ENCODE measurements around the gene JPH3.

The JPH3 gene

DNA sequence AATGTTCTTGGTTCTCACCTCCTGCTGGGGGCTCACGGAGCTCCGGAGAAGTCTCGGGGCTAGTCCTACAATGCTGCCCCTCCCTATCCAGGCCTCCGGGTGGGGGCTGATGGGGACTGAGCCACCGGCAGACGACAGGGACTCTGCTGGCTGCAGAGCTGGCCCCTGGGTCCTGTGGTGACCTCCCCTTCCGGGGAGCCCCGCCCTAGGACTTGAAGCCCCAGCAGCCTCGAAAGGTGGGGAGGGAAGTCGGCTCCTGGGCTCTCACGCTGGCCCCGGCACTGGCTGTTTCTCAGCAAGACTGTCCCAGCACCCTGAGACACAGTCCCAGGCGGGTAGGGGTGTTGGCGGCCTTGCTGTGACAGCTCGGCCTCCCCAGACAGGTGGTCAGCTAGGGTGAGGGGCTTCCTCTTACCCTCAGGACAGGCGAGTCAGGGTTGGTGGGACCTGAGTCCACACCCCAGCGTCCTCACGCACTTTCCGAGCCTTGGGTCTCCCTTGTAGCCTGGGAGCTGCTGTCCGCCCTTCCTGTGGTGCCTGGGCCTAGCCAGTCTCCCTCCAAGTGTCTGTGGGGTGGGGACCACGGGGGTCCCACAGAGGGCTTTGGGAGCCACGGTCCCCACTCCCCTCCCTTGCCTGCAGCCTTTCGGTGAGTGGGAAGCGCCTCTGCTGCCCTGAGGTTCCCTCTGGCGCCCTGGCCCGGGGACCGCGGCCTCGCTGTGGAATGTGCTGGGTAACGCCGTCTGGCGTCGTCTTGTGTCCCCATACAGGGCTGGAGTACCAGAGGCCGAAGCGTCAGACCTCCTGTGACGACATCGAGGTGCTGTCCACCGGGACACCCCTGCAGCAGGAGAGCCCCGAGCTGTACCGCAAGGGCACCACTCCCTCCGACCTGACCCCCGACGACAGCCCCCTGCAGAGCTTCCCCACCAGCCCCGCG lies 86.8 kb downstream of the JPH3 start:
- TF ChIP-seq GATA3 (IDR thresholded peaks at IDR 0.05; ENCODE audit: low read depth, low read length) (no peak), GATA2 (IDR thresholded peaks at IDR 0.05; ENCODE audit: low read depth, low read length) (no peak)

GRCh38 chr16:87689956-87690465 lies 87.7 kb downstream of the JPH3 start:
- TF ChIP-seq GATA2 (IDR thresholded peaks at IDR 0.05; ENCODE audit: low read depth, low read length) (no peak), GATA3 (IDR thresholded peaks at IDR 0.05; ENCODE audit: low read depth, low read length) (no peak)

- TF ChIP-seq GATA3 (IDR thresholded peaks at IDR 0.05; ENCODE audit: low read depth, low read length) (no peak), GATA2 (IDR thresholded peaks at IDR 0.05; ENCODE audit: low read depth, low read length) (no peak)
Observed at GRCh38 chr16:87690911-87691685, 88.8 kb downstream of the JPH3 start.

- no peak for TF ChIP-seq GATA2 (IDR thresholded peaks at IDR 0.05; ENCODE audit: low read depth, low read length)
- TF ChIP-seq GATA3 (IDR thresholded peaks at IDR 0.05; ENCODE audit: low read depth, low read length), result no peak
Observed at GRCh38 chr16:87691686-87692079, 89.4 kb downstream of the JPH3 start.

DNA sequence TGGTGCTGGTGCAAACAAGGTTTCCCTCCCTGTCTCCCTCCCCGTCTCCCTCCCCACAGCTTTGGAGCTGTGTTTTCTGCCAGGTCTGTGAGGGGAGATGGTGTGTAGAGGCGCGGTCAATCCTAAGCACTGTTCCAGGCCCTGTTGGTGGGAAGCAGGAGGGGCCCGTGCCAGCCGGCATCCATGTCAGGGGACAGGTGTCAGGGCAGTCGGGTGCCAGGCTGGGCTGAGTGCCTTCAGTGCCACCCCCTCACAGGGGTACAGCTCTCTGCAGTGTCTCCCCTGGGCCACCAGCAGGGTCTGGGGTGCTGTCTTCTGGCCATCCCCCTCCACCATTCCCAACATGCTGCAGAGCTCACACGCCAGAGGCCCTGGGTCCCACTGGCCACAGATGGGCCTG lies 89.9 kb downstream of the JPH3 start:
- TF ChIP-seq GATA3 (IDR thresholded peaks at IDR 0.05; ENCODE audit: low read depth, low read length) (no peak), GATA2 (IDR thresholded peaks at IDR 0.05; ENCODE audit: low read depth, low read length) (no peak)

- no peak for TF ChIP-seq GATA2 (IDR thresholded peaks at IDR 0.05; ENCODE audit: low read depth, low read length)
- no peak for TF ChIP-seq GATA3 (IDR thresholded peaks at IDR 0.05; ENCODE audit: low read depth, low read length)
Observed at GRCh38 chr16:87692756-87693155, 90.4 kb downstream of the JPH3 start.

DNA sequence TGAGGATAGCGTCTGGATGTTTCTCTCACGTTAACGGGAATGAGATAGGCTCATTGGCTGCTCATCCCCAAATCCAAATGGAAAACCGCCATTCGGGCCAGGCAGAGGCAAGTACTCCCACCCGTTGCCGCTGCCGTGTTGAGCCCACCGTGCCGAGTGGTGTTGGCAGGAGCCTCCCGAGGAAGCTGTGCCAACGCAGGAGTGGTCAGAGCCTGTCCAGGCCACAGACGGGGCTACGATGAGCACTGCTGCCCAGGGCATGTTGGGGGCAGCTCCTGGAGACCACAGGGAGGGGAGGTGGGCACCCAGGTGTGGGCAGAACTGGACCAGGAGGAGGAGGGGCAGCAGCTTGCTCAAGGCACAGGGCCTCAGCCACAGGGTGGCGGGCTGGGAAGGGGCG lies 91.5 kb downstream of the JPH3 start:
- no peak for TF ChIP-seq GATA2 (IDR thresholded peaks at IDR 0.05; ENCODE audit: low read depth, low read length)
- no peak for TF ChIP-seq GATA3 (IDR thresholded peaks at IDR 0.05; ENCODE audit: low read depth, low read length)

GRCh38 chr16:87694441-87695125 lies 92.3 kb downstream of the JPH3 start:
- no peak for TF ChIP-seq GATA2 (IDR thresholded peaks at IDR 0.05; ENCODE audit: low read depth, low read length)
- TF ChIP-seq GATA3 (IDR thresholded peaks at IDR 0.05; ENCODE audit: low read depth, low read length), result no peak

GRCh38 chr16:87695534-87695933 lies 93.2 kb downstream of the JPH3 start:
- TF ChIP-seq GATA2 (IDR thresholded peaks at IDR 0.05; ENCODE audit: low read depth, low read length), result no peak
- no peak for TF ChIP-seq GATA3 (IDR thresholded peaks at IDR 0.05; ENCODE audit: low read depth, low read length)

DNA sequence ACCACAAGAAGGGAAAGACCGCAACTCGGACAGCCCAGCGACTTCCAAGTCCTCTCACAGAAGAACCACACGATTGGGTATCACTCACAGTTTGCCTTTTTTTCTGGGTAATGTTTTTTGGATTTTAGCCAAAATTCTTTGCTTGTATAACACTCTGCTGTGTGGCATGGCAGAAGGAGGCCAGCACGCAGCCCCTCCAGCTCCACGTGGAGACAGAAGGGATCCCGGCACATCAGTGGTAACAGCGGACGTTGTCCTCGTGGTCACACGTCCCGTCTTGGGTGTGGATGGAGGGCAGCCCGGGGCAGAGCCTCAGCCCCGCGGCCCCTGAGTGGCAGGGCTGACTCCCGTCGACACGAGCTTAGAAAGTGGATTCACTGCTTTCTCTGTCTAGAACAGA lies 94.4 kb downstream of the JPH3 start:
- no peak for TF ChIP-seq GATA2 (IDR thresholded peaks at IDR 0.05; ENCODE audit: low read depth, low read length)
- no peak for TF ChIP-seq GATA3 (IDR thresholded peaks at IDR 0.05; ENCODE audit: low read depth, low read length)

- TF ChIP-seq GATA2 (IDR thresholded peaks at IDR 0.05; ENCODE audit: low read depth, low read length) (no peak), GATA3 (IDR thresholded peaks at IDR 0.05; ENCODE audit: low read depth, low read length) (no peak)
Observed at GRCh38 chr16:87697256-87697655, 94.9 kb downstream of the JPH3 start.

GRCh38 chr16:87697792-87698191 lies 95.5 kb downstream of the JPH3 start:
- TF ChIP-seq GATA3 (IDR thresholded peaks at IDR 0.05; ENCODE audit: low read depth, low read length), result no peak
- TF ChIP-seq GATA2 (IDR thresholded peaks at IDR 0.05; ENCODE audit: low read depth, low read length), result no peak

DNA sequence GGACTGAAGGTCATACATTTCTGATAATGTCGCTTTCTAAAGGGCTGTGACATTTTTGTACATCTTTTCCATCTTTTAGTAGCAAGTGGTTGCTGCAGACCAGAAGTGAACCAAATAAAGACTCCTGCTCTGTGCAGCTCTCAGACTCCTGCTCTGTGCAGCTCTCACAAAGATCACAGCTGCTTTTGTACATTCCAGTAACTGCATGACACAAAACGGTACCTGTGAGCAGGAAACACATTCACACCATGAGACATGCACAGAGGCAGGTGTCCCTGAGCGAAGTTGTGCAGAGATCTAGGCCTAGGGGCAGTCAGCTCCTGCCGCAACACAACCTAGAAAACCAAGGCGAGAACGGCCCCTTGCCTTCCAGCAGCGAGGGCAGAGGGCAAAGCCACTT lies 95.9 kb downstream of the JPH3 start:
- TF ChIP-seq GATA2 (IDR thresholded peaks at IDR 0.05; ENCODE audit: low read depth, low read length) (no peak), GATA3 (IDR thresholded peaks at IDR 0.05; ENCODE audit: low read depth, low read length) (no peak)

DNA sequence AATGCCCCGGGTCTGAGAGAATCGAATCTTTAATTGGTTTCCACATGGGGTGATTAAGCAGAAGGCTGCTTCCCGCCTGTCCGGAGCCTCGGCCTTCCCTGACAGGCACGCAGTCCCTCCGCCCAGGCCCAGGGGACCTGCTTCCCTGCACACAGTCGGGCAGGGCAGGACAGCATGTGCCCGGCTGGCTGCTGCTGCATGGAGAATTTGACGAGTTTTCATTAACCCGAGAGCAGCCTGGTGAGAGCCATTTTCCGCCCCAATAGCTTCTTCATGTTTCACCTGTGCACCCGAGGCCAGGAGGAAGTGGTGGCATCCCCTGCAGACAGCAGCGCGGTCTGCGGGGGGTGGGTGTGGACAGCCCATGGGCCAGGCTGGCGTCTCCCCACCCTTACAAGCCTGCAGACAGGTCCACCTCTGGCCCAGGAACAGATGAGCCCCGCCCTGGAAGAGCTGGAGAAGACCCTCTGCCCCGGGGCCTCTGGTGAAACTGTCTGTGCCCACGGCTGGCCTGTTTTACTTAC lies 96.4 kb downstream of the JPH3 start:
- no peak for TF ChIP-seq GATA3 (IDR thresholded peaks at IDR 0.05; ENCODE audit: low read depth, low read length)
- TF ChIP-seq GATA2 (IDR thresholded peaks at IDR 0.05; ENCODE audit: low read depth, low read length), result no peak

All from SH-SY5Y (cell line).